DOHH2 (cell line): ENCODE data around the gene SGCD.

ENCODE experiments used
- H3F3A ChIP-seq: fragments of 200-600 bp; sonication (generic), shearing (Covaris generic); 2 replicates; pipeline ENCODE4 v1.6.0; 2016; ENCODE audit warnings: antibody characterized with exemption, mild to moderate bottlenecking; ENCODE audit not compliant: control insufficient read depth, insufficient read depth
- H3K27ac ChIP-seq: fragments of 200-600 bp; sonication (generic); 2 replicates; pipeline ENCODE4 v1.5.1; 2014; ENCODE audit warnings: low read depth, mild to moderate bottlenecking, low read length, moderate library complexity
- H3K27me3 ChIP-seq: fragments of 200-600 bp; sonication (generic); 2 replicates; pipeline ENCODE4 v1.6.1; 2014; ENCODE audit warnings: mild to moderate bottlenecking, low read length, mixed read lengths; ENCODE audit not compliant: control insufficient read depth
- H3K36me3 ChIP-seq: fragments of 200-600 bp; sonication (generic); 2 replicates; pipeline ENCODE4 v1.6.1; 2014; ENCODE audit warnings: mild to moderate bottlenecking, low read length, moderate library complexity, mixed read lengths; ENCODE audit not compliant: control insufficient read depth
- H3K4me1 ChIP-seq: fragments of 200-600 bp; sonication (generic); 2 replicates; pipeline ENCODE4 v1.6.1; 2014; ENCODE audit warnings: mild to moderate bottlenecking, low read length, mixed read lengths; ENCODE audit not compliant: control insufficient read depth
- H3K4me2 ChIP-seq: fragments of 200-600 bp; sonication (generic); 2 replicates; pipeline ENCODE4 v1.6.0; 2014; ENCODE audit warnings: mild to moderate bottlenecking, low read length, moderate library complexity
- H3K4me3 ChIP-seq: fragments of 200-600 bp; sonication (generic); 2 replicates; pipeline ENCODE4 v1.5.1; 2014; ENCODE audit warnings: mild to moderate bottlenecking, low read length, mixed read lengths
- H3K79me2 ChIP-seq: fragments of 200-600 bp; sonication (generic); 2 replicates; pipeline ENCODE4 v1.6.1; 2014; ENCODE audit warnings: mild to moderate bottlenecking, low read length, mixed read lengths; ENCODE audit not compliant: control insufficient read depth
- H3K9me2 ChIP-seq: fragments of 200-600 bp; sonication (generic); replicated peaks from 2 replicates; pipeline ENCODE4 v1.6.1; 2014; ENCODE audit warnings: mild to moderate bottlenecking, low read length, mixed read lengths; ENCODE audit not compliant: control insufficient read depth
- H3K9me3 ChIP-seq: fragments of 200-600 bp; sonication (generic); 2 replicates; pipeline ENCODE4 v1.6.1; 2014; ENCODE audit warnings: antibody characterized with exemption, low read length, mixed read lengths; ENCODE audit not compliant: control insufficient read depth, insufficient read depth
- H4K20me1 ChIP-seq: fragments of 200-600 bp; sonication (generic); 2 replicates; pipeline ENCODE4 v1.6.0; 2014; ENCODE audit warnings: low read depth, mild to moderate bottlenecking, antibody characterized with exemption, low read length, moderate library complexity; ENCODE audit not compliant: control insufficient read depth, insufficient read depth
- CTCF ChIP-seq: fragments of 200-600 bp; sonication (generic); IDR thresholded peaks from one replicate; pipeline ENCODE4 v1.5.1; 2014; ENCODE audit warnings: antibody characterized with exemption, mild to moderate bottlenecking, low read depth, low read length; ENCODE audit not compliant: poor library complexity, severe bottlenecking
- EZH2phosphoT487 ChIP-seq: fragments of 200-600 bp; sonication (generic); IDR thresholded peaks from 2 replicates; pipeline ENCODE4 v1.6.1; 2017; ENCODE audit warnings: borderline replicate concordance, mild to moderate bottlenecking, antibody characterized with exemption, low read length, moderate library complexity, mixed read lengths

Gene SGCD

GRCh38 chr5:156327296-156327695 is 332 bp downstream of the SGCD start:
- no peak overlapping the region for H3K4me3 ChIP-seq
- H3K36me3 ChIP-seq: no peaks in the 10 kb centered on the region
- H3K79me2 ChIP-seq: no peaks in the 10 kb centered on the region
- H3K27ac ChIP-seq: no peak overlapping the region
- no peaks in the 10 kb centered on the region for H3F3A ChIP-seq
- no peak for TF ChIP-seq CTCF
- no peak for TF ChIP-seq EZH2phosphoT487
- no peaks in the 10 kb centered on the region for H4K20me1 ChIP-seq
- no peaks in the 10 kb centered on the region for H3K9me2 ChIP-seq
- H3K4me1 ChIP-seq: no peaks in the 10 kb centered on the region
- H3K9me3 ChIP-seq: no peaks in the 10 kb centered on the region
- H3K4me2 ChIP-seq: no peak overlapping the region
- no peaks in the 10 kb centered on the region for H3K27me3 ChIP-seq

DNA sequence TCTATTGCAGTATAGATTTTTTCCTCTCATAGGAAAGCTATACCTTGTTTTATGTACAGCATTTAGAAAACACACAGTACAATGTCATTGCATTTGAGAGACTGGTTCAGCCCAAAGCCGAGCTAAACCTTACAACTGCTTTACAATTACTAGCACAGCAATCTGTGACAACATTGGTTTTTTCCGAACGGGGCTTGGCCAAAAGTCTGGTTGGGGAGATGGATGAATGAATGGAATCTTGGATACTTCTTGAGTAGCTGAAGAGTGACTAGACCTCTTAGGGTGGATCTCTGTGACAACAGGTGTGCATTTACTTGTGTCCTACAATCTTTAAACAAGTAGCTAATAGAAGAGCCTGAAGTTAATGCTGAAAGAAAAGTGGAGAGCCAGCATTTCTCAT is 1.2 kb downstream of the SGCD start:
- no peak overlapping the region for H3K4me3 ChIP-seq

DNA sequence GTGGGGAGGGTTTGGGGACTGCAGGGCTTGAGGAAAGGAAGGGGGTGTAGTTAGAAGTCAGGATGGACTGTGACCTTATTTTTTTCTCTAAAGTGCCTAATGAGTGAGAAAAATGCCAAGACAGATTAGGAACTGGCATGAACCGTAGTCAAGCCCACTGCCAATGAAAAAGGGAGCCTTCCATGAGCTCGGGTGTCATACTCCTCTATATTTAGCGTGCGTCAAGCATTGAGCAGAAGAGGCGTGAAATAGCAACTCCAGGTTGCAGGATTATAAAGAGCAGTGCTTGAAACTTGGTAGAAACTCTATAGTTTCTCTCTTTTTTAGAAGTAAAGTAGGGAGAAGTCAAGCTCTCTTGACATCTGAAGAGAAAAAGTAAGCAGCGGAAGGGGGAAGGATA is 1.8 kb downstream of the SGCD start:
- no peak overlapping the region for H3K4me3 ChIP-seq
- no peaks in the 10 kb centered on the region for H3F3A ChIP-seq
- H3K4me1 ChIP-seq: no peaks in the 10 kb centered on the region
- no peak overlapping the region for H3K4me2 ChIP-seq
- no peaks in the 10 kb centered on the region for H3K27me3 ChIP-seq
- H3K9me3 ChIP-seq: no peaks in the 10 kb centered on the region
- no peaks in the 10 kb centered on the region for H3K9me2 ChIP-seq
- no peak overlapping the region for H3K27ac ChIP-seq
- no peaks in the 10 kb centered on the region for H3K79me2 ChIP-seq
- H3K36me3 ChIP-seq: no peaks in the 10 kb centered on the region
- no peak for TF ChIP-seq EZH2phosphoT487
- TF ChIP-seq CTCF: no peak
- no peaks in the 10 kb centered on the region for H4K20me1 ChIP-seq

More for the DNA sequence above, 1.2 kb downstream of the SGCD start:
- Histone ChIP-seq H3F3A (no peaks in the 10 kb centered on the region), H3K9me2 (no peaks in the 10 kb centered on the region), H3K27me3 (no peaks in the 10 kb centered on the region), H4K20me1 (no peaks in the 10 kb centered on the region), H3K9me3 (no peaks in the 10 kb centered on the region), H3K79me2 (no peaks in the 10 kb centered on the region), H3K4me1 (no peaks in the 10 kb centered on the region), H3K4me2 (no peak overlapping the region), H3K36me3 (no peaks in the 10 kb centered on the region), H3K27ac (no peak overlapping the region)
- no peak for TF ChIP-seq CTCF
- TF ChIP-seq EZH2phosphoT487: no peak

GRCh38 chr5:156329171-156329611 is 2.2 kb downstream of the SGCD start:
- H3K4me1 ChIP-seq: no peaks in the 10 kb centered on the region
- H3K27ac ChIP-seq: no peak overlapping the region
- TF ChIP-seq CTCF (no peak), EZH2phosphoT487 (no peak)
- H3K4me2 ChIP-seq: no peak overlapping the region
- no peaks in the 10 kb centered on the region for H3K9me3 ChIP-seq
- H3K4me3 ChIP-seq: no peak overlapping the region
- no peaks in the 10 kb centered on the region for H3K36me3 ChIP-seq
- no peaks in the 10 kb centered on the region for H3F3A ChIP-seq
- no peaks in the 10 kb centered on the region for H4K20me1 ChIP-seq
- no peaks in the 10 kb centered on the region for H3K9me2 ChIP-seq
- no peaks in the 10 kb centered on the region for H3K27me3 ChIP-seq
- H3K79me2 ChIP-seq: no peaks in the 10 kb centered on the region
